Germinal center (tissue), 1 donor: Measurements from ENCODE around the gene MYL10.

ENCODE experiments used
- DNase-seq: peaks from one replicate; pipeline ENCODE4 v3.0.0; 2012; ENCODE audit warnings: mixed read lengths, low spot score

The MYL10 gene

DNA sequence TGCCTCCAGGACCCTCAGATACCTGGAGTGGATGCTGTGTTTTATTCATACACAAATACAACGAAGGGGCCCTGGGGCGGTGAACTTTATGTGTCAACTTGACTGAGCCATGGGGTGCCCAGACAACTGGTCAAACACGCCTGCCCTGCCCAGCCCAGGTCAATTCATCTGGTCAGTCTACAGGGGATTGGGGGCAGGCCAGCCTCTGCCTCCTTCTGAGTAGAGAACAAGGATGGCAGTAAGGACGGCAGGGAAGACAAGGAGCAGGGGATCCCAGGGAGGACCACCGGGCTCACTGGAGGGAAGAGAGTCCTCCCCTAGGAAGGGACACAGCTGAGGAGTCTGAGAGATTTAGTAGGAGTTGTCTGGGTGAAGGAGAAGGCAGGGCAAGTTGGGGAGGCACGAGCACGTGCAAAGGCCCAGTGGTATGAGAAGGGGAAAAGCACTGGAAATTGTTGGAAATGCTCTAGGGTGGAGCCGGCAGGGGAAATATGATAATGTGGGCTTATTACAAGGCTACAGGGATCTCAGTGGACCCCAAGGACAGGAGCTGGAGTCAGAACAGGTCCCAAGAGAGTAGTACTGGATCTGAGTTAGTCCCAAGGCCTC lies 63.4 kb downstream of the MYL10 start:
- no peak for DNase-seq

DNA sequence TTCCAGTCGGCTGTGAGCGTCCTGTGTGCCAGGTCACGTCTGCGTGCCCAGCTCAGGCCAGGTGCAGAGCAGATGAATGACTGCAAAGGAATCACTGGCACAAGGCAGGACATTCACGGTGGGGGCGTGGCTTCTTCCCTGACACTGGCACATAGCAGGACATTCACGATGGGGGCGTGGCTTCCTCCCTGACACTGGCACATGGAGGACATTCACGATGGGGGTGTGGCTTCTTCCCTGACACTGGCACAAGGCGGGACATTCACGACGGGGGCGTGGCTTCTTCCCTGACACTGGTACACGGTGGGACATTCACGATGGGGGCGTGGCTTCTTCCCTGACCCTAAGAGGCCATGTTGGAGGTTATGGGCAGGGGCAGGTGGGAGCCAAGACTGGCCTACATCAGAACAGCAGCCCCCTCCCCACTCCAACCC lies 64.3 kb downstream of the MYL10 start:
- no peak for DNase-seq

DNA sequence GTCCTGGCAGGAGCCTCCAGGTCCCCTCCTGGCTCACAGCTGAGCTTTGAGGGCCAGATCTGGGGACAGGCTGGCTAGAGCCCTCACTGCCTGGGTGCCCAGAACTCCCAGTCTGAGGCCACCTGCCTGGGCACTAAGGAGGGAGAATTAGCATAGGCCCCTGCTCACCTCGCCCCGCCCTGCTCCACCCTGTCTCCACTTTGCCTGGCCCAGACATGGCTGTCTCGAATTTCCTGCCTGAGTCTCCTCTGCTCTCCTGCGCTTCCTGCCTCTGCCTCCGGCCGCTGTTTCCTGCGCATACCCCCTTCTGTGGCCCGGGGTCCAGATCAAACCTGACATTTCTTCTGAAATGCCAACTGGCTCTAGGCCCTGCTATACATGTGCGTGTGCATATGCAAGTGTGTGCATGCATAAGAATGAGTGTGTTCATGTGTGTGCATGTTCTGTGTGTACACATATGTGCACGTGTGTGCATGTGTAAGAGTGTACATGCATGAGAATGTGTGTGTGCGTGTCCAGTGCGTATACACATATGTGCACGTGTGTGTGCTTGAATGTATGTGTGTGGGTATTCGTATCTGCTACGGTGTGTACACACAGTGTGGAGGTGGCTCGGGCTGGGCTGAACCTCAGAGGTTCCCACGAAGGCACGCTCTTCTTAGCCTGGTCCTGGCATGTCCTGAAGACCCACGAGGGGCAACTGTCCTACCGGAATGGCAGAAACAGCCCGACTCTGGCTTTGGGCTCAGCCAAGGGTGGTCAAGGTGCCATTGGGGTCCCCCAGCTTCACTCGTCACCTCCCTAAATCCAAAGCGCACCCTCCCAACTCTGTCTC lies 64.9 kb downstream of the MYL10 start:
- DNase-seq: no peak
